Activated T-cell treated with anti-CD3 and anti-CD28 coated beads, Interleukin-2, amount 50 U/mL, for 4 hours (primary cell): ENCODE data around the gene SIK3. TPM values are rescaled to one million over a fixed set of nuclear protein-coding genes. Genes with fewer than 3 reads are reported as not detected.

Source experiments
- ATAC-seq, 2 donors: fragments of 200-7000 bp; cut with Tn5 transposase; one replicate each; pipeline ENCODE4 v1.10.0; 2021
- DNase-seq: peaks from one replicate; pipeline ENCODE4 v3.0.0-alpha.2; 2020
- H3K27me3 Mint-ChIP-seq: one replicate; pipeline ENCODE4 v1.8.0; 2021; ENCODE audit warnings: low read depth, mixed read lengths
- H3K36me3 Mint-ChIP-seq: one replicate; pipeline ENCODE4 v1.8.0; 2022; ENCODE audit warnings: mixed read lengths; ENCODE audit not compliant: insufficient read depth
- H3K4me1 Mint-ChIP-seq: one replicate; pipeline ENCODE4 v1.8.0; 2021; ENCODE audit warnings: low read depth, mixed read lengths
- H3K4me3 Mint-ChIP-seq: one replicate; pipeline ENCODE4 v1.8.0; 2021; ENCODE audit warnings: mild to moderate bottlenecking, moderate library complexity, mixed read lengths
- H3K9me3 Mint-ChIP-seq: one replicate; pipeline ENCODE4 v1.8.0; 2021; ENCODE audit warnings: mixed read lengths
- total RNA-seq, 3 donors: library from RNA; stranded (reverse); gene quantifications; one replicate each; pipeline ENCODE4 v1.2.1, GENCODE V29; 2021

The SIK3 gene
- total RNA-seq, 3 donors from 2014 or later, result 28.7 to 48.8 (median 36.5) TPM

DNA sequence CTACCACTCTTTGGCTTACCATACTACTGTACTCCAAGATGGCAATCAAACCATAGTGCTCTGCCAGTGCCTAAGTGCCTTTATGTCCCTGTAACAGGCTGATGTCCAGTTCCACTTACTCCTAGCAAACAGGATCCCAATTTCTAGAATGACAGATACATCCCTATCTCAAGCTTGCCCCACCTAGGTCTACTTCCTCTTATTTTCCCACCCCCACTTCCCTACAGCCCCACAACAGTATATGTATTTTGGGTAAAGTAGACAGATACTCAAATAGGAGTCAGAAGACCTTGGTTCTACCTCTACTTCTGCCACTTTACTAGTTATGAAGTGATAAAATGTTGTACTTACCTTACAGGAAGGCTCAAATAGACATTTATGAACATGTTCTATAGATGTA, 24.1 kb downstream of the SIK3 start:
- Mint-ChIP-seq H3K4me1 (peaks cover 63% of the 10 kb centered on the region), H3K27me3 (no peaks in the 10 kb centered on the region), H3K36me3 (peaks cover 7% of the 10 kb centered on the region), H3K4me3 (no peak overlapping the region), H3K9me3 (no peaks in the 10 kb centered on the region)
- ATAC-seq, result no peak
- DNase-seq, result no peak

DNA sequence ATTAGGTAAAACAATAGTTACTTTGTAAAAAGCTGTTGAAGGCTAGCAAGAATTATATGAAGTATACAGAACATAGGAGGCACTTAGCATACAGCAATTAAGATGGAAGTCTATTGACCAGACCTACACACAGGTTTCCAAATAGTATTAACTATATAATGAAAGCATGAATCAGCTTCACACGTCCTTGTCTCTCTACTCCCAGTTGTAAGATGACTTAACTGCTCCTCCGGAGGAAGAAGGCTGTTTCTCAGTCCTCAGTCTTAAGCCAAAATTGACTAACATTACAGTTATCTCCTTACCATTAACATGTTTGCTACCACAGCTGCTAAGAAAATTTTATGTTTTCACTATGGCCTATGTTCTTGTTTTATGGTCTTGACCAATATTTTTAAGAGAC, 24.7 kb downstream of the SIK3 start:
- ATAC-seq (peak; percentile 53 to 61), DNase-seq (no peak)
- Mint-ChIP-seq H3K9me3 (no peaks in the 10 kb centered on the region), H3K36me3 (peaks cover 7% of the 10 kb centered on the region), H3K4me1 (peaks cover 62% of the 10 kb centered on the region), H3K4me3 (peak overlapping the region; percentile 5), H3K27me3 (no peaks in the 10 kb centered on the region)

DNA sequence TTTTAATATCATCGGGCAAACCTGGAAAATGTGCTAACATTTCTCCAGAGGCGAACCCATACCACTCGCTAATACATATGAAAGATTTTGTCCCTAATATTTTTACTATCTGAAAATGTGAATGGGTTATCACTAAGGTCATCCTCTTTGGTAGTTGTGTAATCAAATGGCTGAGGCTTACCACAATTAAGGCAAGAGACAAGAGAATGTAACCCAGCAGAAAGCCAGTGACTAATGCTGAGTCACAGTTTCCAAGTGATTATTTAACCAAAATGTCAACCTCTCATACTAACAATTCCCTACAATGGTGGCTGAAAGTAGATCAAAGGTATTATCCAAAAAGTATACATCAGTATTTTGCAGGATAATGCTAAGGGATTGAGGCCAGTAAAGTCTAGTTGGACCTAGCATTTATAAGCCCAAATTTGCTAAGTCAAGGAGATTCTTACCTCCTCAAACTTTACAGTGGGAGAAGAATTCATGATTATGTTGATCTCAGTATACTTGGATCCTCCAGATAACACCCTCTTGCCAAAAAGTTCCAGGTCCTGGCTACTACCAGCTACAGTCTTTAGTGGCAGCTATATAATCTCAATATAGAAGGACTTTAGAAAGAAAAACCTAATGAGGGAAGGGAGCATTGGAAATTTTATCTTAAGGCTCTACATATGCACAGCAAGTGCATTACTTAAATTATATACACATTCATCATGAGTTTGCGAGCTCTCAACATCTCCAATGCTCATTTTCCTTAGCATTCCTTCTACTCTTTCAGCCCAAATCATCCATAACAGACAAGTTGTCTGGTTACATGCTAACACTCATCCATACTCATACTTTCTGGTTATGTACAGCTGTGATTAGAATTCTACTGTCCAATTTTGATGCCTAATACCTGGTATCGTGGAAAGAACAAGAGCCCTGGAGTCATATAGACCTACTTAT, 25.4 kb downstream of the SIK3 start:
- Mint-ChIP-seq H3K9me3 (no peaks in the 10 kb centered on the region), H3K27me3 (no peaks in the 10 kb centered on the region), H3K36me3 (peaks cover 11% of the 10 kb centered on the region), H3K4me3 (no peak overlapping the region), H3K4me1 (peaks cover 63% of the 10 kb centered on the region)
- DNase-seq, result no peak
- peak; percentile 75 to 81 for ATAC-seq

DNA sequence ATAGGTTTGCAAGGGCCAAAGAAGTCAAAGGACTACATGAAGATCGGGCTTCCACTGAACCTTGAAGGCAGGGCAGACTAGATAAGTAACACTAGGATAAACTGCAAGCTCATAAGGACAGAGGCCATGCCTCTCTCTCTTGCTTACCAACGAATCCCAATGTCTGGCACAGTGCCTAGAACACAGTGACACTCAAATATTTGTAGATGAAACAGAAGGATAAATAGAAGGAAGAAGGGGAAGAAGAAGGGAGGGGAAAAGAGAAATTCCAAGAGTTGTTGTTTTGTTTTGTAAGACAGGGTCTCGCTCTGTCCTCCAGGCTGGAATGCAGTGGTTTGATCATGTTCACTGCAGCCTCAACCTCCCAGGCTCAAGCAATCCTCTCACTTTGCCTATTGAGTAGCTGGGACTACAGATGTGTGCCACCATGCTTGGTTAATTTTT, 26.9 kb downstream of the SIK3 start:
- Mint-ChIP-seq H3K9me3 (no peaks in the 10 kb centered on the region), H3K4me1 (peaks cover 66% of the 10 kb centered on the region), H3K36me3 (peaks cover 18% of the 10 kb centered on the region), H3K4me3 (no peak overlapping the region), H3K27me3 (no peaks in the 10 kb centered on the region)
- ATAC-seq, result no peak
- DNase-seq, result no peak

DNA sequence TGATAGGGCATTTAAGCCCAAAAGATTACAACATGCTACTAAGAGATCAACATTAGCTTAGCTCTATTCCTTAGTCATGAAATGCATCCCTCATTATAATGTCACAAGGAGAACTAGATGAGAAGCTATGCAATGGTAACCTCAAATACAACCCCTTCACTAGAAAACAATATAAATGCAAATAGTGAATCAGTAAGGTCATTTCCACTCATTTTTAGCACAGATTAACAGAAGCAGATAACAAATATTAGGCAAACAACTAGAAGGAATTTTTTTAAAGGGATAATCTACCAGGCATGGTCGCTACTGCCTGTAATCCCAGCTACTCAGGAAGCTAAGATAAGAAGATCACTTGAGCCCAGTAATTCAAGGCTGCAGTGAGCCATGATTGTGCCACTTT, 28.2 kb downstream of the SIK3 start:
- no peaks in the 10 kb centered on the region for H3K9me3 Mint-ChIP-seq
- ATAC-seq, result no peak
- no peak for DNase-seq
- H3K4me3 Mint-ChIP-seq, result no peak overlapping the region
- H3K4me1 Mint-ChIP-seq, result peaks cover 63% of the 10 kb centered on the region
- peaks cover 18% of the 10 kb centered on the region for H3K36me3 Mint-ChIP-seq
- H3K27me3 Mint-ChIP-seq, result no peaks in the 10 kb centered on the region

DNA sequence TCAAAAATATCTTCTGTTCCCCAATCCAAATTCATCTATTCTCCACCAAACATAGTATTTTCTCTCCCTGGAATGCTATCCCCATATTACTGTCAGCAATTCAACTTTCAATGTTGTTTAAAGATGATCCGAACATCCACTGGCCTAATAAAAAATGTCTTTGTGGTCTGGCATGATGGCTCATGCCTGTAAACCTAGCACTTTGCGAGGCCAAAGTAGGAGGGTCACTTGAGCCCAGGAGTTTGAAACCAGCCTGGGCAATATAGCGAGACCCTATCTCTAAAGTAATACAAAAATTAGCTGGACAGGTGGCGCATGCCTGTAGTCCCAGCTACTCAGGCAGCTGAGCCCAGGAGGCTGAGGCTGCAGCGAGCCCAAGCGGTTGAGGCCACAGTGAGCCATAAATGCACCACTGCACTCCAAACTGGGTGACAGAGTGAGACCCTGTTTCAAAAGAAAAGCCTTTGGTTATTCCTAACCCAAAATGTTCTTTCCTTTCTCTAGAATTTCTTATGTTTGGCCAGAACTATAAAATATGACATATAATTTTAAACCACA, 29.8 kb downstream of the SIK3 start:
- ATAC-seq (no peak), DNase-seq (no peak)
- H3K4me1 Mint-ChIP-seq, result peaks cover 68% of the 10 kb centered on the region
- no peak overlapping the region for H3K4me3 Mint-ChIP-seq
- no peaks in the 10 kb centered on the region for H3K27me3 Mint-ChIP-seq
- H3K9me3 Mint-ChIP-seq, result no peaks in the 10 kb centered on the region
- peaks cover 18% of the 10 kb centered on the region for H3K36me3 Mint-ChIP-seq

DNA sequence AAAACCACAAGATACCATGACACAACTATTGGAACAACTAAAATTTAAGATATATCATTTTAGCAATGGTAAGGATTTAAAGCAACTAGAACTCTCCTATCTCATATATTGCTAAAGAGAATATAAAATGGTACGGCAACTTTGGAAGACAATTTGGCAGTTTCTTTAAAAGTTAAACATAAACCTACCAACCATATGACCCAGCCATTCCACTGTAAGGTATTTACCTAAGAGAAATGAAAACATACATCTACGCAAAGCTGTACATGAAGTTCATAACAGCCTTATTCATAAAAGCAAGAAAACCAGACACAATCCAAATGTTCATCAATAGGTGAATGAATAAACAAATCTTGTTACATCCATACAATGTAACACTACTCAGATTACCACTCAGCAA, 31.3 kb downstream of the SIK3 start:
- H3K27me3 Mint-ChIP-seq, result no peaks in the 10 kb centered on the region
- H3K9me3 Mint-ChIP-seq, result no peaks in the 10 kb centered on the region
- no peak for DNase-seq
- ATAC-seq, result no peak
- peaks cover 69% of the 10 kb centered on the region for H3K4me1 Mint-ChIP-seq
- H3K36me3 Mint-ChIP-seq, result peaks cover 18% of the 10 kb centered on the region
- no peak overlapping the region for H3K4me3 Mint-ChIP-seq

DNA sequence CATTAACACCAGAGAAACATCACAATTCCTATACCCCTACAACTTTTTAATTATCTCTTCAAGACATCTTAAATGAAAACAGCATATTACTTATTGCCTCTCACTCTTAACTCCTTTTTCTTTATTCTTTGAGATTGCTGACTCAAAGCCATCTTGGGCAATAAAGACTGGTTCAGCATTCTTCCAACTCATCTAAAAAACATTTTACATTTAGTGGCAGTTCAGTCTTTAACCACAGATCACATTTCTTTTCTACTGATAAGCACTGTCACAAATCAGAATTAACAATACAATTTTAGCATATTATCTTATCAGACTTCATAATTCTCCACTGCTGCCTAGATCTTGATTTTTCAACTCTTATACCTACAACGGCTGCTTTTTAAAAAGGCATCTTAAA, 34.0 kb downstream of the SIK3 start:
- ATAC-seq (no peak), DNase-seq (no peak)
- Mint-ChIP-seq H3K36me3 (peaks cover 15% of the 10 kb centered on the region), H3K4me3 (peak overlapping the region; percentile 72), H3K4me1 (peaks cover 76% of the 10 kb centered on the region), H3K9me3 (no peaks in the 10 kb centered on the region), H3K27me3 (no peaks in the 10 kb centered on the region)

DNA sequence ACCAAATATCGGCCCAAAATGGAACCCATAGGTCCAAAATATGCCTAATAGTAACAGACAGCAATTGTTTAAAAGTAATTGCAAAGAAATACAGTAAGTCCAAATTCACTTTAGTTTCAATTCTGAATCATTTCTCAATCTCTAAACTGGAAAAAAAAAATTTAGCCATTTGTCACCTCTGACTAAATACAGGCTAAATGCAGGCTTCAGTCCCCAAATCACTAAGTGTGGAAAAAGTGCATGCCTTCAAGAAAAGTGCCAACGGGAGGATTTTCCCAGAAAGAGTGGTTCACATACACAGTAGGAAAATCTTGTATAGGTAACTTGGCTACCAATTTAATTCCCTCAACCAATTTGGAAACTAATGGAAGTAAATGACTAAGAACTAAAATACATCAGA, 35.7 kb downstream of the SIK3 start:
- Mint-ChIP-seq H3K36me3 (peaks cover 14% of the 10 kb centered on the region), H3K9me3 (no peaks in the 10 kb centered on the region), H3K4me1 (peaks cover 80% of the 10 kb centered on the region), H3K27me3 (no peaks in the 10 kb centered on the region), H3K4me3 (peak overlapping the region; percentile 7)
- ATAC-seq (peak in 1 of 2 donors; percentile 26), DNase-seq (no peak)

DNA sequence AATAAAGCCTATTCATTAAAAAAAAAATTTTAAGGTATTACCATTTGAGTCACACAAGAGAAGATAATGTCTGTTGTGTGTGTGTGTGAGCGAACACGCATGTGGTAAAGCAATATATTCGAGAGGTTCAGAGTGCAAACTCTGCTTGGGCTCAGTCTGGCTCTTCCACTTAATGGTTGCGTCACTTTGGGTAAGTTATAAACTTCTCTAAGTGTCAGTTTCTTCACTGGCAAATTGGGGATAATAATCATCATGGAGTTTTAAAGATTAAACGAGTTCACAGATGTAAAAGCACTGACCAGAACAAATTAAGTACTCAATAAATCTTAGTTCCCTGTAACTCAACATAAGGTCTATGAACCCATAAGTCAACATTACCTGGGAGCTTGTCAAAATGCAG, 37.0 kb downstream of the SIK3 start:
- Mint-ChIP-seq H3K4me1 (peaks cover 70% of the 10 kb centered on the region), H3K9me3 (no peaks in the 10 kb centered on the region), H3K27me3 (no peaks in the 10 kb centered on the region), H3K36me3 (peaks cover 9% of the 10 kb centered on the region), H3K4me3 (no peak overlapping the region)
- DNase-seq, result no peak
- ATAC-seq, result no peak

DNA sequence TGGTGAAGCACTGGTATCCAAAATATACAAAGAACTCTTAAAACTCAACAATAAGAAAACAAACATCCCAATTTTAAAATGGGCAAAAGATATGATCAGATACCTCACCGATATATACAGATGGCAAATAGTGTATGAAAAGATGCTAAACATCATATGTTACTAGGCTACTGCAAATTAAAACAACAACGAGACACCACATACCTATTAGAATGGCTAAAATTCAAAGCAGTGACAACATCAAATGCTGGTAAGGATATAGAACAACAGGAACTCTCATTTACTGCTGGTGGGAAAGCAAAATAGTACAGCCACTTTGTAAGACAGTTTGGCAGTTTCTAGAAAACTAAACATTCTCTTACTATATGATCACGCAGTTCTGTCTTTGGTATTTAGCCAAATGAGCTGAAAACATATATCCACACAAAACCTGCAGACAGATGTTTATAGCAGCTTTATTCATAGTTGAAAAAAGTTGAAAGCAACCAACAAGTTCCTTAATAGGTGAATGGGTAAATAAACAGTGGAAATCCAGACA, 38.5 kb downstream of the SIK3 start:
- ATAC-seq (no peak), DNase-seq (no peak)
- Mint-ChIP-seq H3K4me3 (no peak overlapping the region), H3K36me3 (peaks cover 12% of the 10 kb centered on the region), H3K4me1 (peaks cover 65% of the 10 kb centered on the region), H3K27me3 (no peaks in the 10 kb centered on the region), H3K9me3 (no peaks in the 10 kb centered on the region)

DNA sequence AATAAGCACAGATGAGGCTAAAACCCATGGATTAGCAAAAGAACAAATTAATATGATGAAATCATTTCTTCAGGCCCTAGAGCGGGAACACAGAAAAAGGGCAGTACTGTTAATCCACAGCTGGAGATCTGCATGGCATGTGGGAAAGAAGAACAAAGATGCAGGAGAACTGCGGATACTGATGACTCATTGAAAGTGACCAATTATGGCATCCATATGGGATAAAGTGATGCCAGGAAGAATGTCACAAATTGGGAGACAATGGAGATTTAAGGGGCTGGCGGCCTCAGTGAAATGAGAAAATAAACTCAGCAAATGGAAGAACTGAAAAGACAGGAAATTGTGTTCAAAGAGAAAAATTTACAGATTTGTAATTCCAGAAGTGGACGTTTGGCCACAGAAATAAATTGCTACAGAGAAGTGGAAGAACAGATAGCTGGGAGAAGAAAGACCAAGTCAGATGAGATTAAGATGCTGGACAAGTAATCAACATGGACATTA, 39.4 kb downstream of the SIK3 start:
- Mint-ChIP-seq H3K4me1 (peaks cover 62% of the 10 kb centered on the region), H3K36me3 (peaks cover 12% of the 10 kb centered on the region), H3K27me3 (no peaks in the 10 kb centered on the region), H3K4me3 (no peak overlapping the region), H3K9me3 (no peaks in the 10 kb centered on the region)
- ATAC-seq (no peak), DNase-seq (no peak)

DNA sequence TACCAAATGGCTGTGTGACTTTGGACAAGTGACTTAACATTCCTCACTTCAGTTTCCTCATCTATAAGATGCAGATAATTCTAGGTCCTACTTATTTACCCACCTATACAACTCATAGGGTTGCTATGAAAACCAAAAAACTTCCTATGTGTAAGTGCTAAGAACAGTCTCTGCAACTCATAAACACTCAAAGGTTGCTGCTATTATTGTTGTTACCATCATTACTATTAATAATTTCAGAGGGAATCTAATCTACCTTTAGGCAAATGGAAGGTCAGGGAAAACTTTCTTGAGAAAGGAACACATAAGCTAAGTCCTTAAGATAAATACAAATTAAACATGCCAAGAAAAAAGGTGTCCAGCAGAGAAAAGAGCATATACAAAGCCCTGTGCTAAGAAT, 40.5 kb downstream of the SIK3 start:
- Mint-ChIP-seq H3K36me3 (peaks cover 12% of the 10 kb centered on the region), H3K9me3 (no peaks in the 10 kb centered on the region)

DNA sequence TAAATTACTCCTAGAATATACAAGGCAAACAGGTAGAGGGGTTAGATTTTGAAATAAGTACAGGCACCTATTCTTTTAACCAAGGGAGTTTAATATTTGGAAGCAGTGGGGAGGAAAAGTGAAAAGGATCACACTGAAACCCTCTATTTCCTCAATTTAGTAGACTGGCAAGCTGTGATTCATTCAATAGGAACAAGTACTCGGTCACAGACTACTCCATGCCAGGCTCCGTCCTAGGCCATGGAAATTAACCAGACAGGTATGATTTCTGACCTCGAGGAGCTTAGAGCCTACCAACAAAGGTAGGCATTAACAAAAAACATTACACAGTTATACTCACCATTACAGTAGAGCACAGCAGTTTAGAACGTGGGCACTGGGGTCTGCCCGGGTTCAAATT, 40.9 kb downstream of the SIK3 start:
- Mint-ChIP-seq H3K27me3 (no peaks in the 10 kb centered on the region), H3K36me3 (peaks cover 12% of the 10 kb centered on the region), H3K9me3 (no peaks in the 10 kb centered on the region), H3K4me1 (peaks cover 51% of the 10 kb centered on the region), H3K4me3 (no peak overlapping the region)
- DNase-seq (no peak), ATAC-seq (no peak)

More for the DNA sequence above, 40.5 kb downstream of the SIK3 start:
- DNase-seq (no peak), ATAC-seq (no peak)
- Mint-ChIP-seq H3K4me3 (no peak overlapping the region), H3K4me1 (peaks cover 52% of the 10 kb centered on the region), H3K27me3 (no peaks in the 10 kb centered on the region)
